ENCODE measurements around the gene GLI3. TPM values are rescaled to one million over a fixed set of nuclear protein-coding genes. Genes with fewer than 3 reads are reported as not detected.

GLI3 gene
- total RNA-seq, 2 experiments from 2014 or later, result 0.12 TPM; not detected in 1

DNA sequence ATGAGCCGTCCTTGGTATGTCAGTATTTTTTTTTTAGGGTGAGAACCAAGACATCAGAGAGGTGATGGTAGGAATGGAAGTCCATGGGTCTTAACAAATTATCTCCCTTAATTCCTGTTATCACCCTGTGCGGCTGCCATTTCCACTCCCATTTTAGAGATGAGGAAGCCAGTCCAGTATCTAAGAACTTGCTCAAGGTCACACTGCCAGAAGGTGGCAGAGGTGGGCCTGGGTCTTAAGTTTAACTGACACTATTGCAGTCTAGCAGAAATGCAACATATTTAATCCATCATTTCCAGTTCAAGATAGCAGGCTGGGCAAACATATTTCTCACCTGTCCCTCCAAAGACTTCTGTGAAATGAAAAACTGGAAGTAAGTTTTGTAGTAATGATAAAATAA, 108.3 kb downstream of the GLI3 start:
- Mint-ChIP-seq H3K27ac (no peak overlapping the region), H3K4me3 (no peak overlapping the region), H3K36me3 (ENCODE audit: low read depth) (no peaks in the 10 kb centered on the region), H3K9me3 (no peaks in the 10 kb centered on the region), H3K27me3 (peaks cover 10% of the 10 kb centered on the region), H3K4me1 (peaks cover 13% of the 10 kb centered on the region)
- CTCF ChIA-PET, result no interaction called here
- POLR2A ChIA-PET, result no interaction called here
- no peak for DNase-seq

DNA sequence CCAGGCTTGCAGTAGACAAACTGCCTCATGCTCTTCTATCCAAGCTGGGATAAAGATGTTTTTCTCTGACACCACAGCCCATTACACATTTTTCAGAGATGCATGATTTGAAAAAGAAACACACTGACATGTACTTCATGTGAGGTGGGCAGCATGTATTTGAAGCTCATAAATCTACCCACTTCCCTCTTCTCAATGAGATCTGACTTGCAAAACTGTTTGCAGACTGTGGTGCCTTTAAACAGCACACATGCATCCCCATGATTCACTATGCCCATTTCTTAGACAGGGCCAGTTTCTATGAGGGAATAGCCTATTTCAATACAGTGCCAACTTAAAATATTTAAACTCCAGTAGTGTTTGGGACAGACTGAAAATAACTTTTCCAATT, 109.8 kb downstream of the GLI3 start:
- CTCF ChIA-PET, result no interaction called here

DNA sequence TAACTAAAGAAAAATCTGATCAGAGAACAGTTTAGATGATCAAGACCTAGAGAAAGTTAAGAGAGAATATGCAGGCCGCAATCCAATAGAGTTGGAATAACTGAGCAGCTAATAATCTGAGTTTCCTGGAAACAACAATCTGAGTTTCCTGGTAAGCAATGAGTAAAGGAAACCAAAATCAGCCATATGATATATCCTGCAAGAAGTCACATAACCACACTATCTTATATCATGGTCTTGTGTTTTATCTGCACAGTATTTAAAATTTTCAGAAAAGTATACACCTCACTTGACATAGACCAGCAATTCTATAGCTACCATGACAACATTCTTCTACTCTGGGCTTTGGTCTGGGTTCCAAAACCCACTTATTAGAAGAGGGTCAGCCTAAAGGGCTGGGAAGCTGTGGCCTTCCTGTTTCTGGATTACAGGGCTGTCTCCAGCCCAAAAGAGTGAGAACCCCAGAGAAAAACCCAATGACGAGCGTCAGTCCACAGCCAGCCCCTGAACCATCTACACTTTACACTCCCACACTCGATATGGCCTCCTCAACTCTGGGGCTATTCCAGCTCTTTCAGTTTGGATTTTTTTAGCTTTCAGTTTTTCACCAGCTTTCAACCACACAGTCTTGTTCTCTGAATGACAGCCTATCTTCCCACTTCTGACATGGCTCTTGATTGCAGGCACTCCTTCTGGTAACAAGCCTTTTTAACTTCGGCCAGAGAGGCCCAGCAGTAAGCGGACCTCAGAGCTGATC, 110.4 kb downstream of the GLI3 start:
- ChIA-PET POLR2A (no interaction called here), CTCF (no interaction called here)
- Mint-ChIP-seq H3K4me1 (peaks cover 13% of the 10 kb centered on the region), H3K4me3 (no peak overlapping the region), H3K27ac (no peak overlapping the region), H3K27me3 (peaks cover 10% of the 10 kb centered on the region), H3K36me3 (ENCODE audit: low read depth) (no peaks in the 10 kb centered on the region), H3K9me3 (no peaks in the 10 kb centered on the region)
- no peak for DNase-seq

More for the DNA sequence above, 109.8 kb downstream of the GLI3 start:
- peaks cover 13% of the 10 kb centered on the region for H3K4me1 Mint-ChIP-seq
- H3K36me3 Mint-ChIP-seq (ENCODE audit: low read depth), result no peaks in the 10 kb centered on the region
- DNase-seq, result no peak
- no peak overlapping the region for H3K4me3 Mint-ChIP-seq
- no peaks in the 10 kb centered on the region for H3K9me3 Mint-ChIP-seq
- H3K27me3 Mint-ChIP-seq, result peaks cover 10% of the 10 kb centered on the region
- no peak overlapping the region for H3K27ac Mint-ChIP-seq
- POLR2A ChIA-PET, result no interaction called here

DNA sequence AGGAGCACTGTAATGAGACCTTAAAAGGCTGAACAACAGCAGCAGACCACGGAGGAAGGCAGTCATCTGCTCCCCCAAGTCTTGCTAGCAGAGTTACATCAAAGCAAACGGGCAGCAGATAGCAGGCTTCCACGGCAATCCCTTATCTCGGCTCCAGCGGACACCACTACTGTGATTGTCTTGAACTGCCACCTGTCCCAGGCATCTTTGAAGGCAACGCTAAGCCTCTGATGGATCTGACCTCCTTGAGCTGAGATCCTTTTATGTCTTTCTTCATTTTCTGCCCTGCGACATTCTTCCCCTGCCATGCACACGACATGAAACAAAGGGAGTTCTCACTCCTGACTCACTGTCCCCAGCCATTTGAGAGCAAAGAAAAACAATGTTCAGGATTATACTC, 111.7 kb downstream of the GLI3 start:
- Mint-ChIP-seq H3K27me3 (peaks cover 5% of the 10 kb centered on the region), H3K9me3 (no peaks in the 10 kb centered on the region), H3K4me3 (no peak overlapping the region), H3K36me3 (ENCODE audit: low read depth) (no peaks in the 10 kb centered on the region), H3K4me1 (peaks cover 13% of the 10 kb centered on the region), H3K27ac (no peak overlapping the region)
- ChIA-PET POLR2A (no interaction called here), CTCF (no interaction called here)
- no peak for DNase-seq

DNA sequence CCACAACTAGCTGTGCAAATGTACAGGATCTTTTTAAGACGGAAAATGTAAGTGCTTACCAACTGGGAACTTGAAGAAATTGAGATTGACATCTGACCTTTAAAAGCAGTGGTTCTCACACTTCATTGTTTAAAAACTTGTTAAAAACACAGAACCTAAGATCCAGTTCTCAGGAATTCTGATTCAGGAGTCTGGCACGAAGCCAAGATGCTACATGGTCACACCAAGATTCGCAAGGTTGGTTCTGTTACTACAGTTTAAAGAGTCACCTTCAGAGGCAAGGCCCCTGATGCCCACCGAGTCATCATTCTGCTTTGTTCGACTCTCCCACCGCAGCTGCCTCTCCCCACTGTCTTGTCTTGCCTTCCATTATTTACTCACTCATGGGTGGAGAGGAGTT, 113.3 kb downstream of the GLI3 start:
- Mint-ChIP-seq H3K9me3 (no peaks in the 10 kb centered on the region), H3K4me1 (peaks cover 13% of the 10 kb centered on the region), H3K27ac (no peak overlapping the region), H3K27me3 (peaks cover 3% of the 10 kb centered on the region), H3K4me3 (no peak overlapping the region), H3K36me3 (ENCODE audit: low read depth) (no peaks in the 10 kb centered on the region)
- POLR2A ChIA-PET, result no interaction called here
- no peak for DNase-seq
- CTCF ChIA-PET, result no interaction called here

DNA sequence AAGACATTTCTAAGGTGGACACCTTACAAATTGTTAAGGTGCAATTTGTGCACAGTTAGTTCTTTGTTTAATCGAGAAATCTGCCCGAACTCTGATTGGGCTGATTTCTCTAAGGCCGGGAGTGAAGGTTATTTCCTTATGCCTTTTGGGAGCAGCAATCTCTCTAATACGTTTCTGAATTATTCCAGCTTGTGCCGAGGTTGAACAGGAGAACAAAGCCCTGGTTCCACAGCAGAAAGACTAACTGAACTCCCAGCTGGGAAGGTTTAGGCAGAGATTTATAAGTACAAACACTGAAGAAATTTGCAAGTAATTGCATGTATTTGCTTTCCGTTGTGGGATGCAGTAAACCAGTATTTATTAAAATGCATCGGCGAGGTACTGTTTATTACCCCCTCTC, 116.8 kb downstream of the GLI3 start:
- ChIA-PET CTCF (no interaction called here), POLR2A (no interaction called here)
- Mint-ChIP-seq H3K4me1 (no peaks in the 10 kb centered on the region), H3K36me3 (ENCODE audit: low read depth) (no peaks in the 10 kb centered on the region), H3K4me3 (no peak overlapping the region), H3K9me3 (no peaks in the 10 kb centered on the region), H3K27ac (no peak overlapping the region), H3K27me3 (peaks cover 3% of the 10 kb centered on the region)
- DNase-seq, result no peak

DNA sequence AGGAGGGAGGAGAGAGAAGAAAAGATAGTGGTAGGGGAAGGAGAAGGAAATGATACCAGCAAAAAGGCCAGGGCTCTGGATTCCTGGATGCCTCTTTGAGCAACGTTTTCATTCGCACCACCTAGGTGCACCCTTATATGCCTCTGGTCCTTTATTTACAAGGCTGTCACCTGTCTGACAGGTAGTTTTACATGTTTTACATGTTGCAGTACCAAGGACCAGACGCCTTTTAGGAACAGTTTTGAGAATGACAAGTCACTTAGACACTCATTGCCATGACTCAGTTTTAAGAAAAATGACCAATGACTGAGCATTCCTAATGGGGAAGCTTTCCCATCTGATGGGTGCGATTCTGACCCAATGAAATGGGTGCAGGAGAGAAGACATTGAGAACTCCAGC, 119.8 kb downstream of the GLI3 start:
- no peak overlapping the region for H3K27ac Mint-ChIP-seq
- no peaks in the 10 kb centered on the region for H3K4me1 Mint-ChIP-seq
- POLR2A ChIA-PET, result no interaction called here

DNA sequence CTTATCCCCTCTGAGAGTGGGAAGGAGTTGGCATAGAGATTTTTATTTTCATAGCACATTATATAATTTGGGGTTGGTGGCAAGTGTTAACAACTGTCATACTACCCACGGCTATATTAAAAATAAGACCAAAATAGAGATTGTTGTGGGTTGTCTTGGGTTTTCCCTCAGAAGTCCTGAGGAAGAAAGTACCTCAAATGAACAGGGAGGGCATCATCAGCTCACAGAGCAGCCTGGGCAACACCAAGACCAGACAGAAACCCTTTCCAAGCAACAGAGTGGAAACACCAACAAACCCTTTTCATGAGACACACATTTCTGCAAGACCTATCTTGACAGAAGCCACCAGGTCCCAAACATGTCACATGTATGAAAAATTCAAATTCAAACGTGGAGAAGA, 121.2 kb downstream of the GLI3 start:
- H3K4me1 Mint-ChIP-seq, result no peaks in the 10 kb centered on the region
- H3K27me3 Mint-ChIP-seq, result no peaks in the 10 kb centered on the region
- ChIA-PET CTCF (no interaction called here), POLR2A (no interaction called here)
- H3K36me3 Mint-ChIP-seq (ENCODE audit: low read depth), result no peaks in the 10 kb centered on the region
- no peak for DNase-seq
- H3K9me3 Mint-ChIP-seq, result no peaks in the 10 kb centered on the region
- H3K27ac Mint-ChIP-seq, result no peak overlapping the region
- no peak overlapping the region for H3K4me3 Mint-ChIP-seq

More for the DNA sequence above, 119.8 kb downstream of the GLI3 start:
- Mint-ChIP-seq H3K4me3 (no peak overlapping the region), H3K9me3 (no peaks in the 10 kb centered on the region), H3K36me3 (ENCODE audit: low read depth) (no peaks in the 10 kb centered on the region), H3K27me3 (no peaks in the 10 kb centered on the region)
- CTCF ChIA-PET, result interaction anchor here (1.3 kb wide), 1 partner anchor 174 kb away, joined by 3 read pairs; no protein-coding TSS in a partner anchor
- no peak for DNase-seq

DNA sequence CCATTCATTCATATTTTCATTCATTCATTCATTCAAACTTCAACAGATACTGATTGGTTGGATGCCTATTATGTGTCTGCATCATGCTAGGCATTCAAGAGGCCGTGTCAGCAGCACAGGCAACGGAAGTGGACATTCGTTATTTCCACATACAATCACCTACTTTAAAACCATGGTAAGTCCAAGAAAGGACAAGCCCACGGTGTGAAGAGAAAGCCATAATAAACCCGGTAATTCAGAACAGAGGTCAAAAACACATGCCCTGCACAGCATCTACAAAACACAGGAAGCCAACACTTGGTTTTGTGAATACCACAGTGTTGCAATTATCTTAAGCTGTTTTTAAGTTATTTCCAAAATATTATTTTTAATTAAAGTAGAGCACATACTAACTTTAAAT, 126.7 kb downstream of the GLI3 start:
- Mint-ChIP-seq H3K4me1 (no peaks in the 10 kb centered on the region), H3K9me3 (no peaks in the 10 kb centered on the region), H3K36me3 (ENCODE audit: low read depth) (no peaks in the 10 kb centered on the region), H3K27ac (no peak overlapping the region), H3K27me3 (peaks cover 2% of the 10 kb centered on the region), H3K4me3 (no peak overlapping the region)
- ChIA-PET CTCF (no interaction called here), POLR2A (no interaction called here)
- DNase-seq, result no peak

DNA sequence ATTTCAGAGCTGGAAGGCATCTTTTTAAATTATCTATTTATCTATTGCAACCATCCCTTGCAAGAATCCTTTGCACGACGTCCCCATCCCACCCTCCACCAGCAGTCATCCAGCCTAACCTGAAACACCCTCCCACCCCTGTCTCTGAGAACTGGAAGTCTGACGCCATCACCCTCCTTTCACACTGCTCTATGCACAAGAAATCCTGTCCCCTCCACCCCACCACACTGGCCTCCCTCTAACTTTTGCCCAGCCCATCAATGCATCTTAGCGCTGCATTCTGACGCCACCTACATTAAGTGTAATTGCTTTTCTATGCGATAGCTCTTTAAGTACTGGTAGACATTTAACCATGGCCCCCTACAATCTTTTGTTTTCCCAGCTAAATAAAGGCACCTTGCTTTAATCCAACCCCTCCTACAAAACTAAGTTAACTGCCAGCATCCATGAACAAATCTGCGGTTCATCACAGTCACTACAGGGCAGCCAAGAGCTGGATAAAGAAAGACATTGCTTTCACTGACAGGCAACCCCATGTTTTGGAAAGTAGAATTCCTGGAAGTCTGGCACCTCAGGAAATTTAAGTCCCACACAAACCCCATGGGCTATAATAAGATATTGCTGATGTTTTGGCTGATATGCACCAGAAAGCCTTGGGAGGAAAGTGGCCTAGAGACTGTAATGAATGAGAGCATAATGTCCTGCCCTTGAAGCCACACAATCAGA, 128.0 kb downstream of the GLI3 start:
- H3K4me3 Mint-ChIP-seq, result no peak overlapping the region
- POLR2A ChIA-PET, result no interaction called here
- DNase-seq, result no peak
- H3K27me3 Mint-ChIP-seq, result peaks cover 2% of the 10 kb centered on the region
- H3K4me1 Mint-ChIP-seq, result no peaks in the 10 kb centered on the region
- no peaks in the 10 kb centered on the region for H3K9me3 Mint-ChIP-seq
- H3K36me3 Mint-ChIP-seq (ENCODE audit: low read depth), result no peaks in the 10 kb centered on the region
- CTCF ChIA-PET, result no interaction called here
- no peak overlapping the region for H3K27ac Mint-ChIP-seq

DNA sequence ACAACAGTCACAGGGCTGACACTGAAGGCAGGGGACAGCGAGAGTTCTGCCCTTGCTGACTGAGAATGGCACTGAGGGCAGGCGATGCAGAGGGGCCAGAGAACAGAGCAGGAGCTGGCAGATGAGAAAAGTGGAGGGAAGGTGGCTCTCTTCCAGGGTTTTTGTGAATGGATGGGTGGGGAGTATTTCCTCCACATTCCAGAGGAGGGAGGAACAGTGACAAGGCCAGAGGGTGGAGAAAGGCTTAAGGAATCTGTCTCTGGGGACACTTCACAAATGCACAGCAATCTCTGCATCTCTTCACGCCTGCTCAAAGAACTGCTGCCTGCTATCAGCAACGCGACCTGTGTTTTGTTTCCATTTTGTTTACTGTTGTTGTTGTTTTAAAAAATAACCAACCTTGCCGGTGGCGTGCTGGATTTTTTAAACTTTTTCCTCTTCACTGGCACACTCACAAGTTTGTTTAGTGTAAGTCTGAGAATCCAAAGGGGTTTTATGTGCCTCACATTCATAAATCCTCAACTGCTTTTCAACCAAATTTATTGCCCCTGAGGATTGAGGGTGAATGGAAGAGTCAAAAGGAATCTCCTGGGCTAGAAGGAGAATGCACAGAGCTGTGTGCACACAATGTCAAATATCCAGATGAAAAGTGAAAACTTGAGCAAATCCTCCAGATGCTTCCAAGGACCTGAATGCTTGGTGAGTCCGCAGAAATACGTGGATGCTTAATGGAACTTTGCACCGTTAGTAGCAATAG, 129.3 kb downstream of the GLI3 start:
- CTCF ChIA-PET, result no interaction called here
- no peaks in the 10 kb centered on the region for H3K36me3 Mint-ChIP-seq (ENCODE audit: low read depth)
- no peaks in the 10 kb centered on the region for H3K9me3 Mint-ChIP-seq
- no peak overlapping the region for H3K4me3 Mint-ChIP-seq
- no peak for DNase-seq
- no peak overlapping the region for H3K27ac Mint-ChIP-seq
- POLR2A ChIA-PET, result no interaction called here
- no peaks in the 10 kb centered on the region for H3K4me1 Mint-ChIP-seq
- peaks cover 2% of the 10 kb centered on the region for H3K27me3 Mint-ChIP-seq

DNA sequence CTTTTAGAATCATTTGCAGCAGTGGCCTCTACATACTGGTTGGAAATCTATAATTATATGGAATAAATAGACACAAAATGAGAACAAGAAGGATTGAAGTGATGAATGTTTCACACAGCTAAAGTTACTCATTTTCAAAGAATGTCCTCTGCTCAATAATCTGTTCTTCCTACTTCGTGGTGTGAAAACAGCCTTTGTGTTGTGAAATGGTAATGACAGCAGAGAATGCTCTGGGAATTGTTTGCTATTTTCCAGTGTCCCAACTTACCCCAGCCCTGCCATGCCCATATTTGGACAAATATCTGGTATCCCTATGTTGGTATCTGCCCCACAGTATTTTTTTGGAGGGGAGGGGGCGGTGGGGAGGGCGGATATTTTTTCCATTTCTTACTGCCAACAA, 130.4 kb downstream of the GLI3 start:
- Mint-ChIP-seq H3K9me3 (no peaks in the 10 kb centered on the region), H3K36me3 (ENCODE audit: low read depth) (no peaks in the 10 kb centered on the region), H3K27ac (no peak overlapping the region), H3K4me1 (no peaks in the 10 kb centered on the region), H3K4me3 (no peak overlapping the region), H3K27me3 (peaks cover 2% of the 10 kb centered on the region)
- DNase-seq, result no peak
- POLR2A ChIA-PET, result no interaction called here
- CTCF ChIA-PET, result no interaction called here

DNA sequence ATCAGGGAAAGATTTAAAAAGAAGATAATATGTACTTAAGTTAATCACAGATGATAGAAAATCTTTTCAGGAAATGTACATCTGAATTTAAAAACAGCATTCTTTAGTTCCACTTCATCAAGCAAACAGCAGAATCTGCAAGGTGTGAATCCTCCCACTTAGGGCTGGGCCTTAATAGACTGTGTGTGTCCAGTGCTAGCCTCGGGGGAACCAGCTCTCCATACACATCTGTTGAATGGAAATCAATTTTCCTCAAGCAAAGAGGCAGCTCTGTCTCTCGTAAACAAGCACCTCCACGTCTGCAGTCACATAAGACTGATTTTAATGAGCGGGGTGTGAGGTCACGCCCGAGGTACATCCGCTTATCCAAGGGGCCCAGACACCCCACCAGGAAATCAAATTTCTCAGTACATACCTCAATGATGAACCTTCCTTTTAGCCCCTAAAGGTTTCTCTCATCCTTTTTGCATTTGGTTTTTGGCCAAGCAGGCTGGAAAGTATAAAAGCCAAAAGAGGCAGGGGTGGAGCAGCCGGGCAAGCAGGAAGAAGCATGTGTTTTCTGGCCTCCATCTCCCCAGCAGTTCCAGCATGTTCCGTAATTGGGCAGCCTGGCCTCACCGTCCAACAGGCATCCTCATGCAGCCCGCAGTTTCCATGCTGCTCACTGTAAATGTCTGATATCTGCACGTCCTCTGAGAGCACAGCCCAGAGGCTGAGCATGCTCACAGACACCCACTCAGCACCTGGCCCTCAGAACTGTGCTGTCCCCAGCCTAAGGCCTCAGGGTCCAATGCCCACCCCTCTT, 131.3 kb downstream of the GLI3 start:
- DNase-seq, result no peak
- POLR2A ChIA-PET, result no interaction called here
- H3K36me3 Mint-ChIP-seq (ENCODE audit: low read depth), result no peaks in the 10 kb centered on the region
- H3K4me1 Mint-ChIP-seq, result no peaks in the 10 kb centered on the region
- no peaks in the 10 kb centered on the region for H3K9me3 Mint-ChIP-seq
- CTCF ChIA-PET, result no interaction called here
- H3K27ac Mint-ChIP-seq, result no peak overlapping the region
- H3K27me3 Mint-ChIP-seq, result peaks cover 2% of the 10 kb centered on the region
- H3K4me3 Mint-ChIP-seq, result no peak overlapping the region
